ENCODE data around the gene LRRC75B.

Gene LRRC75B

GRCh38 chr22:24585461-24585860 lies 7.4 kb downstream of the LRRC75B start:
- no peak for DNase-seq (ENCODE audit: low spot score)

GRCh38 chr22:24584871-24585411 lies 7.9 kb downstream of the LRRC75B start:
- DNase-seq (ENCODE audit: low spot score): no peak

GRCh38 chr22:24584166-24584790 lies 8.6 kb downstream of the LRRC75B start:
- no peak for DNase-seq (ENCODE audit: low spot score)

GRCh38 chr22:24583221-24584165 lies 9.4 kb downstream of the LRRC75B start:
- DNase-seq (ENCODE audit: low spot score): no peak

- no peak for DNase-seq (ENCODE audit: low spot score)
These were observed 10.6 kb downstream of the LRRC75B start for GRCh38 chr22:24582056-24582814.

- no peak for DNase-seq (ENCODE audit: low spot score)
These were observed 12.6 kb downstream of the LRRC75B start for GRCh38 chr22:24580276-24580675.

GRCh38 chr22:24579258-24579601 lies 13.6 kb downstream of the LRRC75B start:
- DNase-seq (ENCODE audit: low spot score): no peak

GRCh38 chr22:24578355-24579257 lies 14.3 kb downstream of the LRRC75B start:
- no peak for DNase-seq (ENCODE audit: low spot score)

- DNase-seq (ENCODE audit: low spot score): no peak
These were observed 16.1 kb downstream of the LRRC75B start for GRCh38 chr22:24576778-24577177.

GRCh38 chr22:24571266-24571665 lies 21.6 kb downstream of the LRRC75B start:
- no peak for DNase-seq (ENCODE audit: low spot score)

GRCh38 chr22:24567668-24568067 lies 25.2 kb downstream of the LRRC75B start:
- DNase-seq (ENCODE audit: low spot score): no peak

GRCh38 chr22:24566899-24567511 lies 25.9 kb downstream of the LRRC75B start:
- DNase-seq (ENCODE audit: low spot score): no peak

GRCh38 chr22:24565077-24565476 lies 27.8 kb downstream of the LRRC75B start:
- no peak for DNase-seq (ENCODE audit: low spot score)

GRCh38 chr22:24564376-24565058 lies 28.4 kb downstream of the LRRC75B start:
- no peak for DNase-seq (ENCODE audit: low spot score)

- no peak for DNase-seq (ENCODE audit: low spot score)
These were observed 29.6 kb downstream of the LRRC75B start for GRCh38 chr22:24563246-24563645.

GRCh38 chr22:24559471-24559870 lies 33.4 kb downstream of the LRRC75B start:
- no peak for DNase-seq (ENCODE audit: low spot score)

- peak; percentile 99 for DNase-seq (ENCODE audit: low spot score)
These were observed 37.5 kb downstream of the LRRC75B start, which contains the start of gene SNRPD3 for GRCh38 chr22:24555165-24556039. Gene SNRPD3, plus strand, starts transcription at chr22:24555999. Its CDS starts 1,676 bp downstream, at chr22:24557675.

GRCh38 chr22:24554313-24555164 lies 38.3 kb downstream of the LRRC75B start, which contains the start of gene GUCD1:
Gene GUCD1, minus strand, starts transcription at chr22:24555138. Its CDS starts 147 bp downstream, at chr22:24554991.
- no peak for DNase-seq (ENCODE audit: low spot score)

Data from iPS-NIHi11 (cell line).